ENCODE measurements around the gene PNMT.

DNA sequence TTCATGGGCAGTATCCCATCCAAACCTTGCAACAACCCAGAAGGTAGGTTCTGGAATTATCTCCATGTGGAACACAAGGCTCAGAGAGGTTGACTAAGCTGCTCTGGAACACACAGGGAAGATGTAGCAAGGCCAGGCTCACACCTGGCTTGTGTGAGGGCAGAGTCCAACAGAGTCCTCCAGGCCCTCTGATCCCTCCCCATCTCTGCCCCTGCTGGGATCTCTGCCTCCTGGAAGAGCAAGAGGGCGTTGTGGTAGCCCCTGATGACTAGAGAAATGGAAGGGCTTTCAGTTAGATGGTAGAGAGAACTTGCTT lies 48.5 kb upstream of the PNMT start:
- TF ChIP-seq POLR2AphosphoS5 (IDR thresholded peaks at IDR 0.05) (no peak), POLR2A (IDR thresholded peaks at IDR 0.05) (no peak)

Measured in transverse colon (tissue), 3 donors.